Heart left ventricle (tissue), 13 donors: Measurements from ENCODE around the gene MALSU1.

Experiments
- POLR2A ChIP-seq, 2 donors: fragments of 450-650 bp; IDR thresholded peaks; one replicate each; pipeline ENCODE4 v1.6.1; 2017; ENCODE audit warnings: antibody characterized with exemption in 2 of 2, mild to moderate bottlenecking in 2 of 2, moderate library complexity in 2 of 2
- TF ChIP-seq, protein P1 (sequence below), 12 donors: fragments of 200-600 bp; sonication (generic) in 4 of 12; IDR thresholded peaks; one replicate each; pipeline versions ENCODE4 v1.5.0 to v1.8.0; 2018 to 2022; ENCODE audit warnings: antibody characterized with exemption in 12 of 12, mild to moderate bottlenecking in 5 of 12
- donor health status: ischemic (EF 13 %, LVEDD 7.1; RV severe dilation, severe dysfunction).
- donor health status: DM: no; HTN: yes; CAD: no.
- donor health status: DM: no; HTN: no; CAD: no.
- donor health status: ischemic (EF 25% LVEDD 6.9; RV normal size, moderate dysfunction).
- donor health status: ischemic (EF 25% LVEDD 5.7; RV mildly dilated, moderate dysfunction).
- donor health status: ischemic (EF 35%, LVEDD 5.7; RV mildly dilated, moderate dysfunction).
- donor health status: nonischemic (EF 11% LVEDD 7.7; RV severe dilation, severe dysfunction).
- donor health status: DM: yes; HTN: yes; CAD: no.
- donor health status: PGD.
- donor health status: ischemic (EF 29% LVEDD 5.4; RV normal size, mild dysfunction).
- donor health status: nonischemic (EF 23%, LVEDD 6.1; RV moderate dilation, normal function).

DNA sequence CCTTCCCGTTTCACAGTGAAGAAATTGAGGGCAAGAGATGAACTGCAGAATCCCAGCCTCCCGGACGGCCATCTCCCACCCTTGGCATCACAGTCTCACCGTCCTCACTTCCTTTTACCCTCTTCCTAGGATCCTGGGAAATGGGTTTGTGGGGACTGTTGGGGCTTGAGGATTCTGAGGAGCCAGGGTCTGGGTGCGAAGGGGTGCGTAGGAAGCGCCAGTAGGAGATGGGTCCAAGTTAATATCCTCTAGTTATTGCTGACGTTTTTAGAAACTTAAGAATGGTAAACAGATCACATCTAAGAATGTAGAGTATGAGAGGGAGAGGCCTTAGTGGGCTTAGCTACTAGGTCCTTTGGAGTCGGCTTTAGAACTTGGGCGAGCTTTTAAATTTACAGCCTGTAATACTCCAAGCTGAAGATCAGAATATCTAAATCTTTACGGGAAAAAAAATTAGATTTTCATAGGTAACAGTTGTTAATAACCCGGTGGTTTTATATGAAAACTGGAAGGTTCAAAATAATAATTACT lies 696 bp downstream of the MALSU1 start:
- TF ChIP-seq, protein P1, sequence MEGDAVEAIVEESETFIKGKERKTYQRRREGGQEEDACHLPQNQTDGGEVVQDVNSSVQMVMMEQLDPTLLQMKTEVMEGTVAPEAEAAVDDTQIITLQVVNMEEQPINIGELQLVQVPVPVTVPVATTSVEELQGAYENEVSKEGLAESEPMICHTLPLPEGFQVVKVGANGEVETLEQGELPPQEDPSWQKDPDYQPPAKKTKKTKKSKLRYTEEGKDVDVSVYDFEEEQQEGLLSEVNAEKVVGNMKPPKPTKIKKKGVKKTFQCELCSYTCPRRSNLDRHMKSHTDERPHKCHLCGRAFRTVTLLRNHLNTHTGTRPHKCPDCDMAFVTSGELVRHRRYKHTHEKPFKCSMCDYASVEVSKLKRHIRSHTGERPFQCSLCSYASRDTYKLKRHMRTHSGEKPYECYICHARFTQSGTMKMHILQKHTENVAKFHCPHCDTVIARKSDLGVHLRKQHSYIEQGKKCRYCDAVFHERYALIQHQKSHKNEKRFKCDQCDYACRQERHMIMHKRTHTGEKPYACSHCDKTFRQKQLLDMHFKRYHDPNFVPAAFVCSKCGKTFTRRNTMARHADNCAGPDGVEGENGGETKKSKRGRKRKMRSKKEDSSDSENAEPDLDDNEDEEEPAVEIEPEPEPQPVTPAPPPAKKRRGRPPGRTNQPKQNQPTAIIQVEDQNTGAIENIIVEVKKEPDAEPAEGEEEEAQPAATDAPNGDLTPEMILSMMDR (IDR thresholded peaks at IDR 0.05) = no peak
- no peak for TF ChIP-seq POLR2A (IDR thresholded peaks at IDR 0.05)
